H1 (cell line): ENCODE measurements around the gene LIG4. TPM values are rescaled to one million over a fixed set of nuclear protein-coding genes. Genes with fewer than 3 reads are reported as not detected.

Source experiments
- EZH2 ChIP-seq: fragments of 200-600 bp; sonication (generic); IDR thresholded peaks from 2 replicates; pipeline ENCODE4 v1.7.1; 2012; ENCODE audit warnings: low read depth, mild to moderate bottlenecking, moderate library complexity, low read length, inconsistent platforms; ENCODE audit not compliant: severe bottlenecking
- MAFK ChIP-seq: IDR thresholded peaks from 2 replicates; pipeline ENCODE4 v1.6.1; 2012; ENCODE audit warnings: low read depth, mild to moderate bottlenecking, improper control_type of control experiment, low read length
- SIN3A ChIP-seq, 2 experiments: IDR thresholded peaks in 1 of 2; conservative IDR thresholded peaks in 1 of 2; 2 replicates each; pipeline ENCODE4 v1.6.1; 2011 to 2012; ENCODE audit warnings: low read length in 2 of 2, improper control_type of control experiment in 1 of 2, low read depth in 1 of 2, mild to moderate bottlenecking in 1 of 2
- SRF ChIP-seq: IDR thresholded peaks from 2 replicates; pipeline ENCODE4 v1.6.1; 2011; ENCODE audit warnings: mild to moderate bottlenecking, low read depth, low read length, moderate library complexity
- SUZ12 ChIP-seq: fragments of 200-600 bp; sonication (generic); IDR thresholded peaks from 2 replicates; pipeline ENCODE4 v1.6.1; 2012; ENCODE audit warnings: mild to moderate bottlenecking, inconsistent platforms, low read length, moderate library complexity, mixed read lengths
- polyA plus RNA-seq, 7 experiments: library from polyadenylated mRNA; depleted of rRNA in 3 of 7; stranded (reverse) in 5 of 7; unstranded in 2 of 7; fragments of >200 nt in 5 of 7; fragments of 200-250 nt in 2 of 7; gene quantifications; 1 replicate in 5 of 7; 2 replicates in 1 of 7; 4 replicates in 1 of 7; pipeline versions ENCODE4 v1.2.1 to v1.2.3, GENCODE V29; 2011 to 2013; ENCODE audit warnings: missing spikeins in 2 of 7, mixed read lengths in 2 of 7
- total RNA-seq: library from RNA; stranded (reverse); fragmentation: NEBNext Ultra II Directional; extraction: Animal tissue kit (Norgen Biotek cat#: 25700); gene quantifications from 2 replicates; pipeline ENCODE4 v1.2.1, GENCODE V29; 2021

The LIG4 gene
- total and polyA plus RNA-seq, 2 of the 8 experiments (the other 6 are each of a cell fraction or from before 2014, with no cell fraction given) = 1.1 to 4.5 TPM

DNA sequence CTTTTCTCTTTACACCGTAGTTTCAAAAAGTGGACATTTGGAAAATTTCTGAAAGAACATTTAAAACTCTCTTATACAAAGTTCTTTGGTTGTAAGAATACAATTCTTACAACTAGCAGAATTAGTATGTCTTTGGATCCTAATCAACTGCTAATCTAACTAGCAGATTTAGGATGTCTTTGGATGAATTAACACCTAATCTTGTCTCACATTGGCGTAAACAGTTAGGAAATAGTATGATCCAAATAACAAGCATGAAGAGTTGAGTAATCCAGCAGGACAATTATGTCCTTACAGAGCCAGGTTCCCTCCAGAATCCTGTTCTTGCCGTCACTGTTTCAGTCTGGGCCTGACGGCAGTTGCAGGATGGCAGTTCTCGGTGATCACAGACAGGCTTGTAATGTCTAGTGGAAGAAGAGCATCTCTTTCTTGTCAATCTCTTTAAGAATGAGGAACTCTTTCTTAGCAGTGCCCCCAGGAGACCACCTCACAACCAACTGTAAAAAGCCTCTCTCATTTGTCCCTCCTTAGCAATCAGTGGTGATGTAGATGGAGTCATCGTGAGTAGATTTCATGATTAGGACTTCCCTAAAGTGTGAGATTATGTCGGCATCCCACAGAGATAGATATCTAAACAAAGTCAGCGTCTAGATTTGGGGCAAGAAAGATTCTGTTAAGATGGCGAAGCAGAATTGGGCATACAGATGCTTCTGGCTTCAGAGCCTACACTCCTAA, 48.5 kb upstream of the LIG4 start (continued):
- TF ChIP-seq EZH2 = no peak
- TF ChIP-seq SIN3A (conservative IDR thresholded peaks at IDR 0.05 in 1 of 2, IDR thresholded peaks at IDR 0.05 in 1 of 2; ENCODE audit: low read depth in 1 of 2, low read length in 2 of 2) = no peak
- no peak for TF ChIP-seq MAFK
- no peak for TF ChIP-seq SUZ12
- TF ChIP-seq SRF = no peak
